Lower leg skin (tissue), 3 donors: ENCODE results near the gene TPSD1.

Experiments
- POLR2A ChIP-seq, 2 donors: fragments of 450-650 bp; IDR thresholded peaks; one replicate each; pipeline ENCODE4 v1.6.1; 2016 to 2017; ENCODE audit warnings: antibody characterized with exemption in 2 of 2, mild to moderate bottlenecking in 1 of 2, moderate library complexity in 1 of 2
- TF ChIP-seq, protein P1 (sequence below), 3 donors: fragments of 450-650 bp; IDR thresholded peaks; one replicate each; pipeline ENCODE4 v1.5.1; 2016; ENCODE audit warnings: antibody characterized with exemption in 3 of 3, mild to moderate bottlenecking in 3 of 3, moderate library complexity in 2 of 3

DNA sequence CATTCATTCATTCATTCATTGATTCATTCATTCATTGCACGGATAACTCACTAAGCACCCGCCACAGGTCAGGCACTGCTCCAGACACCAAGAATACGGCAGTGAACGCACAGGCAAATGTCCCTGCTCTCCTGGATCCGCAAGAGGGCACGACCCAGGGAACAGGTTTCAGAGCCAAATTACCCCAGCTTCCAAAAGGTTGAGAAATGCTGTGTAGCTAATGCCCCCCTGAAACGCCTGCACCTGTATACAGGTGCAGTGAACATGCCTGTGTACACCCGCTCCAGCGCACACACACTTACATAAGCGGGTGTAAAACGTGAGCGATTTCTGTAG lies 44.0 kb downstream of the TPSD1 start:
- no peak for TF ChIP-seq POLR2A (IDR thresholded peaks at IDR 0.05)
- TF ChIP-seq, protein P1, sequence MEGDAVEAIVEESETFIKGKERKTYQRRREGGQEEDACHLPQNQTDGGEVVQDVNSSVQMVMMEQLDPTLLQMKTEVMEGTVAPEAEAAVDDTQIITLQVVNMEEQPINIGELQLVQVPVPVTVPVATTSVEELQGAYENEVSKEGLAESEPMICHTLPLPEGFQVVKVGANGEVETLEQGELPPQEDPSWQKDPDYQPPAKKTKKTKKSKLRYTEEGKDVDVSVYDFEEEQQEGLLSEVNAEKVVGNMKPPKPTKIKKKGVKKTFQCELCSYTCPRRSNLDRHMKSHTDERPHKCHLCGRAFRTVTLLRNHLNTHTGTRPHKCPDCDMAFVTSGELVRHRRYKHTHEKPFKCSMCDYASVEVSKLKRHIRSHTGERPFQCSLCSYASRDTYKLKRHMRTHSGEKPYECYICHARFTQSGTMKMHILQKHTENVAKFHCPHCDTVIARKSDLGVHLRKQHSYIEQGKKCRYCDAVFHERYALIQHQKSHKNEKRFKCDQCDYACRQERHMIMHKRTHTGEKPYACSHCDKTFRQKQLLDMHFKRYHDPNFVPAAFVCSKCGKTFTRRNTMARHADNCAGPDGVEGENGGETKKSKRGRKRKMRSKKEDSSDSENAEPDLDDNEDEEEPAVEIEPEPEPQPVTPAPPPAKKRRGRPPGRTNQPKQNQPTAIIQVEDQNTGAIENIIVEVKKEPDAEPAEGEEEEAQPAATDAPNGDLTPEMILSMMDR (IDR thresholded peaks at IDR 0.05) = no peak
